ENCODE data around the gene ZBTB47.

ZBTB47 gene

GRCh38 chr3:42662813-42663535, 9.5 kb downstream of the ZBTB47 start:
- TF ChIP-seq, protein P1, sequence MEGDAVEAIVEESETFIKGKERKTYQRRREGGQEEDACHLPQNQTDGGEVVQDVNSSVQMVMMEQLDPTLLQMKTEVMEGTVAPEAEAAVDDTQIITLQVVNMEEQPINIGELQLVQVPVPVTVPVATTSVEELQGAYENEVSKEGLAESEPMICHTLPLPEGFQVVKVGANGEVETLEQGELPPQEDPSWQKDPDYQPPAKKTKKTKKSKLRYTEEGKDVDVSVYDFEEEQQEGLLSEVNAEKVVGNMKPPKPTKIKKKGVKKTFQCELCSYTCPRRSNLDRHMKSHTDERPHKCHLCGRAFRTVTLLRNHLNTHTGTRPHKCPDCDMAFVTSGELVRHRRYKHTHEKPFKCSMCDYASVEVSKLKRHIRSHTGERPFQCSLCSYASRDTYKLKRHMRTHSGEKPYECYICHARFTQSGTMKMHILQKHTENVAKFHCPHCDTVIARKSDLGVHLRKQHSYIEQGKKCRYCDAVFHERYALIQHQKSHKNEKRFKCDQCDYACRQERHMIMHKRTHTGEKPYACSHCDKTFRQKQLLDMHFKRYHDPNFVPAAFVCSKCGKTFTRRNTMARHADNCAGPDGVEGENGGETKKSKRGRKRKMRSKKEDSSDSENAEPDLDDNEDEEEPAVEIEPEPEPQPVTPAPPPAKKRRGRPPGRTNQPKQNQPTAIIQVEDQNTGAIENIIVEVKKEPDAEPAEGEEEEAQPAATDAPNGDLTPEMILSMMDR (IDR thresholded peaks at IDR 0.05) = no peak

DNA sequence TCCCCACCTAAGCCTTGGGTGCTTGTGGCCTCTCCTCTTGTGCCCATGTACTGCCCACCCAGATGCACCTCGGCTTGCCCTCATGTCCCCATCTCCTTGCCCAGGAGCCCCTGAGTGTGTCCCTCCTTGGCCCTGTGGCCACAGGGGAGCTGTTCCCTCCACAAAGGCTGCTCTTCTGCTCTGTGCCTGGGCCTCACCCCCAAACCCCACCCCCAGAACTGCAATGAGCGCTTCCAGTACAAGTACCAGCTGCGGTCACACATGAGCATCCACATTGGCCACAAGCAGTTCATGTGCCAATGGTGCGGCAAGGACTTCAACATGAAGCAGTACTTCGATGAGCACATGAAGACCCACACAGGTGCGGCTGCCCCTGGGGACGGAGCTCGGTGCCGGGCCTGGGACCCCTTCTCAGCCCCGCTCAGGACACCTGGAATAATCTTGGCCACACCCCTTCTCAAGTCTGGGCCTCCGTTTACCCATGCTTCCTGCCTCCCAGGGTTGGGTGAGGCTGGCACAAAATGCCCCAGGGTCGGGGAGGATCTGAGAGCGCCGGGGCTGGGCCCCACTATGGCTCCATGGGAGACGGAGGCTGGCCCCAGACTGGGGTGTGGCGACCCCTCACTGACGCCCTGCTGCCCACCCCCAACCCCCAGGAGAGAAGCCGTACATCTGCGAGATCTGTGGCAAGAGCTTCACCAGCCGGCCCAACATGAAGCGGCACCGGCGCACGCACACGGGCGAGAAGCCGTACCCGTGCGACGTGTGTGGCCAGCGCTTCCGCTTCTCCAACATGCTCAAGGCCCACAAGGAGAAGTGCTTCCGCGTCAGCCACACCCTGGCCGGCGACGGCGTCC, 10.3 kb downstream of the ZBTB47 start:
- TF ChIP-seq, protein P1 (IDR thresholded peaks at IDR 0.05) = no peak

- TF ChIP-seq, protein P1 (IDR thresholded peaks at IDR 0.05) = no peak
Observed at GRCh38 chr3:42664438-42664803, 10.9 kb downstream of the ZBTB47 start.

DNA sequence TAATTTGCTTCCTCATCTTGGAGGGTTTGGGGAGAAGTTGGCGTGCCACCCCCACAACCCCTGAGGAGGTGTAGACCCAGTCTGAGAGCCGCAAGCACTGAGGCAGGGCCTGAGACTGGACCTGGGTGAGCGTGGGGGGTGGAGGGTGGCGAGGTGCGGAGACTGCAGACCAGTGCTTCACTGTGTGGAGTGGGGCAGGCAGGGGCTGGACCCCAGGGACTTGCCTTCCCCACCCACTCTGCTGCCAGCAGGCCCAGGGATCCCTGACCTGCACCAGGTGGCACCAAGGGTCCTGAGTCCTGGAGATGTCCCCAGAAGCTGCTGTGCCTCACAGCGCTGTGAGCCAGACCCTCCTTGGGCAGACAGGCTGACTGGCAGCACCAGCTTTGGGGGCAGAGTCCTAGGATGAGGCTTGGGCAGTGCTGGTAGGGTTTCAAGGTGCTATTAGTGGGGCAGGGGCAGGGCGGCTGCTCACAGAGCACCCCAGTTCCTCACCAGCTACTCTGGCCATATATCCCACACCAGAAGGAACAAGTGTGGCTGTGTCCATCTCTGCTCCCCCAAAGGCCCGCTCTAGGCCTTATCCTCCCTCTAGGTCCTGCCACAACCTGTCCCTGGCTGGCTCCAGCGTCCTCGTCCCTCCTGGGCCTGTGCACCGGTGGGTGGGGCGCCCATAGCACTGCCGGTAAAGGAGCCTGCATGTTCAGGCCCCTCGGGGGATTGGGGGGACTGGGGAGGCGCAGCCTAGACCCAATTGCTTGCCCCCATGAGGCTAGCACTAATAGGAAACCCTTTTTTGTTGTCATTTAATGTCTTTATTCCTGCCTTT, 11.8 kb downstream of the ZBTB47 start:
- TF ChIP-seq, protein P1 (IDR thresholded peaks at IDR 0.05) = no peak

- TF ChIP-seq, protein P1 (IDR thresholded peaks at IDR 0.05) = no peak
Observed at GRCh38 chr3:42666022-42666421, 12.5 kb downstream of the ZBTB47 start.

DNA sequence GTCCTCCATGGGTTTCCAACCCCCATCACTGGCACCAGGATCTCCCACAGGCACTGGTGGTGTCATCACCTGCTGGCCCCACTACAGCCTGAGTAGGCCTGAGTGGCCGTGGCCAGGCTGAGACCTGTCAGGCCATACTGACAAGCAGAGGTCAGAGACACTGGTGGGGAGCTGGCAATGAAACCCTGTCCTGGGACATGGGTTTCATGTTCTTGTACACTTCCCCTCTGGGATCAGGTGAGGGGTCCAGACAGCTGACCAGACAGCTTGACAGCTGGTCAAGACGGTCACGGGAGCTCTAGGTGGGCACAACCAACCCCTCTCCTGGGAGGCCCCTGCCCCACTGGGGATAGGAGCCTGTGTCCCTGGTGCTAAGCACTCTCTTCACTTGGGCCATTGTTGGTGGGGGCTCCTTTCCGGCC, 13.1 kb downstream of the ZBTB47 start:
- TF ChIP-seq, protein P1 (IDR thresholded peaks at IDR 0.05) = no peak

DNA sequence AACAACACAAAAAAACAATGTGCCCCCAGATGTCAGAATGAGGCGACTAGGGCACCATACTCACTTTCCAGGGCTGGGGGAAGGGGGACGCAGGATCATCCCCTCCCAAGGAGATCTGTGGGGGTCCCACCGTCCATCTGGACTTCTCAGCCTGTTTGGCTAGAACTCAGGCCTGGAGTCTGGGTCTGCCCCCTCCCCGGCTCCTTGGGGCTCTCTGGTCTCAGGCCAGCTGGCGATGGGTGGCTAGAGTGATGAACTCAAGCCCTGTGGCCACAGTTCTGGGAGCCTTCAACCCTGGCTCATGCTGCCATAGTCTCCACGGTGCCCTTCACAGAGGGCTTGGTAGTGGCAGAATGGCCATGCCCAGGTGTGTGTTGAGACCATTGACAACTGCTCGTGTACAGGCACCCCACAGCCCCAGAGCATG, 13.6 kb downstream of the ZBTB47 start:
- TF ChIP-seq, protein P1 (IDR thresholded peaks at IDR 0.05) = no peak
